Nephron progenitor cell (in vitro differentiated cells): ENCODE results near the gene TTL.
A peak's percentile ranks its signal among the peaks of the same experiment; 100 is the strongest.
"Not testable (repeated sequence)": the region's sequence is repeated elsewhere in the genome, so short reads cannot be mapped to it uniquely, and the experiment has no call there.

Experiments
- DNase-seq: peaks from one replicate; pipeline ENCODE4 v3.0.0; 2021
- H3K27ac Mint-ChIP-seq: 2 replicates; pipeline ENCODE4 v1.8.0; 2021; ENCODE audit warnings: mild to moderate bottlenecking, moderate library complexity, mixed read lengths
- H3K27me3 Mint-ChIP-seq: 2 replicates; pipeline ENCODE4 v1.8.0; 2021; ENCODE audit warnings: mild to moderate bottlenecking, low read depth, mixed read lengths; ENCODE audit not compliant: poor library complexity
- H3K36me3 Mint-ChIP-seq: 2 replicates; pipeline ENCODE4 v1.8.0; 2021; ENCODE audit warnings: low read depth, mixed read lengths
- H3K4me1 Mint-ChIP-seq: 2 replicates; pipeline ENCODE4 v1.8.0; 2021; ENCODE audit warnings: mixed read lengths
- H3K4me3 Mint-ChIP-seq: 2 replicates; pipeline ENCODE4 v1.8.0; 2021; ENCODE audit warnings: mild to moderate bottlenecking, moderate library complexity, mixed read lengths
- H3K9me3 Mint-ChIP-seq: 2 replicates; pipeline ENCODE4 v1.8.0; 2021; ENCODE audit warnings: mild to moderate bottlenecking, moderate library complexity, mixed read lengths
- CTCF ChIP-seq: fragments of 200-600 bp; sonication (generic); IDR thresholded peaks from 2 replicates; pipeline ENCODE4 v1.5.0; 2021; ENCODE audit warnings: antibody characterized with exemption

TTL gene

GRCh38 chr2:112530728-112531127 lies 48.8 kb downstream of the TTL start:
- TF ChIP-seq CTCF = no peak

GRCh38 chr2:112534826-112535225 lies 52.9 kb downstream of the TTL start:
- no peak for TF ChIP-seq CTCF
- Mint-ChIP-seq H3K4me1 (no peaks in the 10 kb centered on the region), H3K27me3 (no peaks in the 10 kb centered on the region), H3K27ac (no peak overlapping the region), H3K9me3 (no peaks in the 10 kb centered on the region), H3K36me3 (peaks cover 51% of the 10 kb centered on the region), H3K4me3 (no peak overlapping the region)
- DNase-seq = no peak

More at GRCh38 chr2:112530728-112531127, 48.8 kb downstream of the TTL start:
- H3K27ac Mint-ChIP-seq = no peak overlapping the region
- H3K4me1 Mint-ChIP-seq = no peaks in the 10 kb centered on the region
- no peak overlapping the region for H3K4me3 Mint-ChIP-seq
- no peak for DNase-seq
- H3K27me3 Mint-ChIP-seq = no peaks in the 10 kb centered on the region
- H3K9me3 Mint-ChIP-seq = no peaks in the 10 kb centered on the region
- H3K36me3 Mint-ChIP-seq = peaks cover 75% of the 10 kb centered on the region

- not testable (repeated sequence) for H3K4me3 Mint-ChIP-seq, H3K27ac Mint-ChIP-seq, DNase-seq, H3K9me3 Mint-ChIP-seq, H3K27me3 Mint-ChIP-seq, H3K4me1 Mint-ChIP-seq
- H3K36me3 Mint-ChIP-seq = peaks cover 38% of the 10 kb centered on the region
Measured at GRCh38 chr2:112536665-112537064, 54.7 kb downstream of the TTL start.

- Mint-ChIP-seq H3K9me3 (no peaks in the 10 kb centered on the region), H3K36me3 (peaks cover 18% of the 10 kb centered on the region), H3K4me1 (peaks cover 7% of the 10 kb centered on the region), H3K27ac (no peak overlapping the region), H3K4me3 (no peak overlapping the region), H3K27me3 (no peaks in the 10 kb centered on the region)
- no peak for TF ChIP-seq CTCF
- DNase-seq = no peak
Measured at GRCh38 chr2:112539306-112539705, 57.4 kb downstream of the TTL start.

- H3K36me3 Mint-ChIP-seq = peaks cover 9% of the 10 kb centered on the region
- no peak overlapping the region for H3K27ac Mint-ChIP-seq
- no peak for DNase-seq
- TF ChIP-seq CTCF = no peak
- H3K9me3 Mint-ChIP-seq = no peaks in the 10 kb centered on the region
- peaks cover 13% of the 10 kb centered on the region for H3K4me1 Mint-ChIP-seq
- no peak overlapping the region for H3K4me3 Mint-ChIP-seq
- no peaks in the 10 kb centered on the region for H3K27me3 Mint-ChIP-seq
Measured at GRCh38 chr2:112540906-112541305, 59.0 kb downstream of the TTL start.

- Mint-ChIP-seq H3K27ac (peak overlapping the region; percentile 99), H3K4me1 (peaks cover 13% of the 10 kb centered on the region), H3K9me3 (no peaks in the 10 kb centered on the region), H3K27me3 (no peaks in the 10 kb centered on the region), H3K36me3 (peaks cover 3% of the 10 kb centered on the region), H3K4me3 (no peak overlapping the region)
- DNase-seq = peak; percentile 71
- no peak for TF ChIP-seq CTCF
Measured at GRCh38 chr2:112541315-112542122, 59.6 kb downstream of the TTL start.
